ENCODE measurements around the gene DMRTB1.

DNA sequence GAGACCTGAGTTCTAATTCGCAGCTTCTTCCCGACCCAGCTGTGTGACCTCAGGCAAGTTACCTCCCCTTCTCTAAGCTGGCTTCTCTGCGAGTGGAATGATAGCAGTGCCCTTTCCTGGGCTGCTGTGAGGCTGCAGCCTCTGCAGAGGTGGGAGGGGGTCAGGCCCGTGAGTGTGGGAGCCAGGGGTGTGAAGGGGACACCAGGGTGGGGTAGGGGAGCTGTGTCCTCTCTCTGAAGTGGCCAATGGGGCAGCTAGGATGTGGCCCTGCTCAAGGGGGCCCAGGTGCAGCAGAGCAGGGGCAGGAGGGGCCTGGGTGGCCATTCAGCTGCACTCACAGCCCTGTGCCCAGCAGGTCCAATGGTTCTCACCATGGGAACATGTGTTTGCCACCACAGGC is 24.5 kb downstream of the DMRTB1 start:
- TF ChIP-seq GATA3 (IDR thresholded peaks at IDR 0.05; ENCODE audit: low read depth, low read length) (no peak), GATA2 (IDR thresholded peaks at IDR 0.05; ENCODE audit: low read depth, low read length) (no peak)
